Measurements from ENCODE around the gene TRPC4AP.

Gene TRPC4AP

GRCh38 chr20:35013421-35014411 is 78.9 kb downstream of the TRPC4AP start:
- no peak for TF ChIP-seq CTCF (IDR thresholded peaks at IDR 0.05; ENCODE audit: insufficient read depth, low read length, poor library complexity, severe bottlenecking)
- no peaks in the 10 kb centered on the region for H3K27me3 ChIP-seq (replicated peaks; ENCODE audit: control insufficient read depth, insufficient read depth, low read length)
- H3K36me3 ChIP-seq (ENCODE audit: control insufficient read depth, insufficient read depth, low read length) = peaks cover 42% of the 10 kb centered on the region
- no peak overlapping the region for H3K4me3 ChIP-seq (replicated peaks; ENCODE audit: low read depth, low read length)
- no peak for DNase-seq (ENCODE audit: extremely low read depth, insufficient read length)

- H3K36me3 ChIP-seq (ENCODE audit: control insufficient read depth, insufficient read depth, low read length) = peaks cover 52% of the 10 kb centered on the region
Measured at GRCh38 chr20:35012227-35013069, 80.2 kb downstream of the TRPC4AP start.

GRCh38 chr20:35011589-35012226 is 80.9 kb downstream of the TRPC4AP start:
- DNase-seq (ENCODE audit: extremely low read depth, insufficient read length) = no peak
- Histone ChIP-seq H3K36me3 (ENCODE audit: control insufficient read depth, insufficient read depth, low read length) (peaks cover 55% of the 10 kb centered on the region), H3K27me3 (replicated peaks; ENCODE audit: control insufficient read depth, insufficient read depth, low read length) (no peaks in the 10 kb centered on the region), H3K4me3 (replicated peaks; ENCODE audit: low read depth, low read length) (no peak overlapping the region)
- TF ChIP-seq CTCF (IDR thresholded peaks at IDR 0.05; ENCODE audit: insufficient read depth, low read length, poor library complexity, severe bottlenecking) = no peak

More at GRCh38 chr20:35012227-35013069, 80.2 kb downstream of the TRPC4AP start:
- TF ChIP-seq CTCF (IDR thresholded peaks at IDR 0.05; ENCODE audit: insufficient read depth, low read length, poor library complexity, severe bottlenecking) = no peak
- Histone ChIP-seq H3K27me3 (replicated peaks; ENCODE audit: control insufficient read depth, insufficient read depth, low read length) (no peaks in the 10 kb centered on the region), H3K4me3 (replicated peaks; ENCODE audit: low read depth, low read length) (no peak overlapping the region)
- no peak for DNase-seq (ENCODE audit: extremely low read depth, insufficient read length)

- H3K4me3 ChIP-seq (replicated peaks; ENCODE audit: low read depth, low read length) = no peak overlapping the region
- DNase-seq (ENCODE audit: extremely low read depth, insufficient read length) = no peak
- peaks cover 59% of the 10 kb centered on the region for H3K36me3 ChIP-seq (ENCODE audit: control insufficient read depth, insufficient read depth, low read length)
- no peak for TF ChIP-seq CTCF (IDR thresholded peaks at IDR 0.05; ENCODE audit: insufficient read depth, low read length, poor library complexity, severe bottlenecking)
- no peaks in the 10 kb centered on the region for H3K27me3 ChIP-seq (replicated peaks; ENCODE audit: control insufficient read depth, insufficient read depth, low read length)
Measured at GRCh38 chr20:35010405-35011192, 82.0 kb downstream of the TRPC4AP start.
